T-helper 9 cell (primary cell): ENCODE measurements around the gene DOCK1.

Experiments used
- DNase-seq: peaks from one replicate; pipeline ENCODE4 v3.0.0-alpha.2; 2020

The DOCK1 gene

GRCh38 chr10:127370601-127371000, 465.4 kb downstream of the DOCK1 start:
- no peak for DNase-seq

DNA sequence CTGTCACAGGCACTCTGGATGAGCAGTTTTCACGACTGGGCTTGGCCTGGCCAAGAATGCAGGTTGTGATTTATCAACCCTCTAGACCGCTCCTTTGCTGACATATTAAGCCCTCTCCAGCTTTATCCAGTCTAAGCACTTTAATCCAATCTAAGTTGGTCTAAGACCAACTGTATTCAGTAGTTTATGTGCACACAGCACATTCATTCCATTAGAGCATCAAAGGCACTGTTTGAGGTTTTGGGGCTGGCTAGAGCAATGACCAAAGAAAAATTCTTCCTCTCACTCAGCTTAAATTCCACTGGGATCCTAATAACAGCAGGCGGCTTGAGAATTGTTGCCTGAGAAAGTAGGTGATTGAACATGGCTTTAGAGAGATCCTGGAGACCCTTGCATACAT, 467.1 kb downstream of the DOCK1 start:
- DNase-seq: no peak

GRCh38 chr10:127374074-127374680, 468.9 kb downstream of the DOCK1 start:
- DNase-seq: no peak

DNA sequence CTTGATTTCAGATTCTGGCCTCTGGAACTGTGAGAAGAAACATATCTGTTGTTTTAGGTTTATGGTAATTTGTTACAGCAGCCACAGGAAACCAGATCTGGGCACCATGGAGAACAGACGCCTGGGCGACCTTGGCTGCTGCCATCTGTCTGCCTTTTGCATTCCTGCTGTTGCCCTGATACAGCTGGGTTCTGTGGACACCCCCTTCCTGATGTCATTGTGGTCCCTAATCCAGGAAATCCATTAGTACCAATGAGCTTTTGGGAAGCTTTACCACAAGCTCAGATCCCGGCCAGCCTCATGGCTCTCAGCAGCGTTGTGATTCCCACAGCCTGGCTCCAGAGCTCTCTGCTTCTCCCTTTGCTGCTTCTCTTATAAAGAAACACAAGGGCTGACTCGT, 469.7 kb downstream of the DOCK1 start:
- no peak for DNase-seq

GRCh38 chr10:127375461-127375860, 470.2 kb downstream of the DOCK1 start:
- DNase-seq: no peak

DNA sequence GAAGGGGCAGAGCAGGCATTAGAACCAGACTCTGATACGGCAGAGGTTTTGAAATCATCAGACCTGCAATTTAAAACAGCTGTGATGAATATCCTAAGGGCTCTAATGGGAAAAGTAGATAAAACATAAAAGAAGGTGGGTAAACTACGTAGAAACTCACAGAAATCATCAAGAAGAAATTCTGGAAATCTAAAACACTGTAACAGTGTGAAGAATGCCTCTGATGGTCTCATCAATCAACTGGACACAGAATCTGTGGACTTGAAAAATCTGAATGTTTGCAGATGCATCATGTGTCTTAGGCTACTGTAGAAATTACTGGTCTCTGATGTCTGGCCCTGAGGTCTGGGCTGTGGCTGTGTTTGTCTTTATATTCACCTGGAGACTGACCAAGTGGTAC, 470.8 kb downstream of the DOCK1 start:
- no peak for DNase-seq

DNA sequence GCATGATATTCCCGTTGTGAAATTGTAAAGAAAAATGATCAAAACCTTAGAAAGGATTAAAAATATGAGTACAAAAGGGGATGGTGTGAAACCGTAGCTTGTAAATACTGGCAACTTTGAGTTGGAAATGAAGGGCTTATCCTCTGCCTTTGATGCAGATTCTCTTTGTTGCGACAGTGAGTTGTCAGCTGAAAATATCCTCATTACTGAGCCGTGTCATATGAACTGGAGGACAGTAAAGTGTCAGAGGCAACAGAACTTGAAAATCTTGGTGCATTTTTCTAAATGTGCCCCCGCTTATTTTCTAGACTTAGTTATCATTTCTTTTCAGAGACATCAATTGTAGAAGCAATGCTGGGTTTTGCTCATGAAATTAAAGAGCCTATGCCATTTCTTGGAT, 473.4 kb downstream of the DOCK1 start:
- no peak for DNase-seq

DNA sequence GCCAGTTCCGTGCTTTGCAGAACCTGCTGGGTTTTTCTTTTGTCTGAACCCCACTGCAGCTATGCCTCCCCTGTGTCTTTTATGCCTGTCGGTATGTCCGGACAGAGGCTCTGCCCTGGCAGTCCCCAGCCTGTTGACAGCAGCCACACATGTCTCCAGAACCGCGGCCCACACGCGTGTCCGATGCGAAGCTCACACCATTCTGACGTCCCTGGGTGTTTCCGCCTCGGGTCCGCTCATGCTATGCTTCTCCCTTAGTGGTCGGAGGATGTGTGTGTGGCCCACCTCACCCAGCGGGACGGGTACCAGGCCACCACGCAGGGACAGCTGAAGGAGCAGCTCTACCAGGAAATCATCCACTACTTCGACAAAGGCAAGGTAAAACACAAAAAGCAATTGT, 479.3 kb downstream of the DOCK1 start:
- no peak for DNase-seq

GRCh38 chr10:127385066-127385465, 479.8 kb downstream of the DOCK1 start:
- DNase-seq: no peak

GRCh38 chr10:127386606-127387327, 481.5 kb downstream of the DOCK1 start:
- DNase-seq: no peak

GRCh38 chr10:127391875-127392274, 486.6 kb downstream of the DOCK1 start:
- DNase-seq: no peak

GRCh38 chr10:127392351-127393235, 487.4 kb downstream of the DOCK1 start:
- no peak for DNase-seq

- DNase-seq: no peak
Measured at GRCh38 chr10:127398140-127398970, 493.1 kb downstream of the DOCK1 start.

DNA sequence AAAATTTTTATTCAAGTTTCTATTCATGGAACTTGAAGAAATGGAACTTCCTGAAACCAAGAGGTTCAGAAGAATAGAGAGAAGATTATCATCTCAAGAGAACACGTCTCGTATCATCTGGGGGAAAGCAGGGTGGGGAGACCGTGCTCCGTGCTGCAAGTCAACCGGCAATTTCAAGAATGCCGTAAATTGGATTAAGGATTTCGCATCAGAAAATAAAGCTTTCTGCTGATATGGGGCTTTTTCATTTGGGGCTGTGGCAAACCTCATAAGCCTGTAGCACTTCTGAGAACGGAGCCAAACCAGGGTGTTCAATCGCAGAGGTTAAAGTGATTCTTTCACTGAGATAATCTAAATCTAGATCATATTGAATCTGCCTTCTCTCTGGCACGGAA, 493.7 kb downstream of the DOCK1 start:
- DNase-seq: no peak

DNA sequence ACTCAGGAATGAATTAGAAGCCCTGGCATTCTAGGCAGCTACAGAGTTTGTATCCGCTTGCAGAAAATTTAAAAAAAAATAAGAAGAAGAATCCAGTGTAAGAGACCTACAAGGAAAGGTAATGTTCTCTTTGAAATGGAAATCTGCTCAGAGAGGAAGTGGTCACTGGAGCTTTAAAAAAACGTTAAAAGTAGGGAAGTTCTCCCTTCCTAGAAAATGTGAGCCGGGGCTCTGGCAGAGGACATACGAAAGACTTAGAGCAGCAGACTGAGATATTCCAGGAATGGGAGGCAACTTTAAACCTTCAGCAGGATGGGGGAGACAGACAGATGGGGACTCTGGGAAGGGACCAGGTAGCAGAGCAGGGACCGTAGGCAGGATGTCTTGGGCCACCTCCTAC, 494.4 kb downstream of the DOCK1 start:
- no peak for DNase-seq

GRCh38 chr10:127400216-127400615, 495.0 kb downstream of the DOCK1 start:
- DNase-seq: no peak

DNA sequence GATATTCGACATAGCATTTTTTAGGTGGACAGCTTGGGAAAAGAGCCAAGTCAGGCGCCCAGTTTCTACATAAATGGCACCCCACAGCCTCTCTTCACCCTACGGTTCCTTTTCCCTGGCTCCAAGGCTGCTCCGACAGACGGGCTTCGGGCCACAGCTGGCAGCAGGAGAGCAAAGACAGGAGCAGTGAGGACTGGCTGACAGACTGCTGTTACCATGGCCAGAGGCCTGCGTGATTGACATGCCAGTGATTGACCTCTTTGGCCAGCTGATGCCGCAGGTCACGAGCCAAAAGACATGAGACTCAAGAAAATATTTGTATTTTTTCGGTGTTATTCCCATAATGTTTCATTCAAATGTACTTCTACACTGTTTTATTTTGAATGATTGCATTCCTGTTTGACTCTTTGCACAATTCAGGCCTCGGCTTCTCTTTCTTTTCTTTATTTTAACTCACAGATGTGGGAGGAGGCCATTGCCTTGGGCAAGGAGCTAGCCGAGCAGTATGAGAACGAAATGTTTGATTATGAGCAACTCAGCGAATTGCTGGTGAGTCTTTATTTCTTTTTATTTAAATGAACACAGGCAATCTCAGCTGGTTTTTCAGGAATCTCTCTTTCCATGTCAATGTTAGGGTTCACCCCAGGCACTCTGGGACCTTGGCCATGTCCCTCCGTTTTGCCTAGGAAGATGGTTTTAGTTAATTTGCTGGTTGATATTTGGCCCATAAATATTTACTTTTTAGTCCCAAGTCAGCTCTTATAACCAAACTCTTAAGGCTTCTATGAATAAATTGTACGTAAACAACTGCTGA, 497.6 kb downstream of the DOCK1 start:
- no peak for DNase-seq

DNA sequence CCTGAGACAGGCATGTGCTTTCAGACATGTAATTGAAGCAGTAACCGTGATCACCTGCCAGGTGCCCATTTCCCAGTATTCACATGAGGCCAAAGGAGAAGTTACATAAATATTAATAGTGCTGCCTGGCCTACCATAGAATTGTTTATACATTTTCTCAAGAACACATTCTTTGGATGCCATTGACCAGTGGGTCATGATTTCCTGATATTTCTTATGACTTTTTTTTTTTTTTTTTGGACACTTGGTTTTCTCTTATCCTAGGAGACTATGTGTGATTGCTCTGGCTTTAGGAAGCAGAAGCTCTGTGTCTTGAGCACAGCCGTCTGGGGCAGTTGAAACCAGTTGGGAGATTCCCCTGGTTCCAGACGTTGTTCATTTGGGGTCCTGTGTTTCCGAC, 500.0 kb downstream of the DOCK1 start:
- DNase-seq: no peak

- DNase-seq: no peak
Measured at GRCh38 chr10:127406018-127406550, 500.9 kb downstream of the DOCK1 start.

- no peak for DNase-seq
Measured at GRCh38 chr10:127407551-127407950, 502.3 kb downstream of the DOCK1 start.

DNA sequence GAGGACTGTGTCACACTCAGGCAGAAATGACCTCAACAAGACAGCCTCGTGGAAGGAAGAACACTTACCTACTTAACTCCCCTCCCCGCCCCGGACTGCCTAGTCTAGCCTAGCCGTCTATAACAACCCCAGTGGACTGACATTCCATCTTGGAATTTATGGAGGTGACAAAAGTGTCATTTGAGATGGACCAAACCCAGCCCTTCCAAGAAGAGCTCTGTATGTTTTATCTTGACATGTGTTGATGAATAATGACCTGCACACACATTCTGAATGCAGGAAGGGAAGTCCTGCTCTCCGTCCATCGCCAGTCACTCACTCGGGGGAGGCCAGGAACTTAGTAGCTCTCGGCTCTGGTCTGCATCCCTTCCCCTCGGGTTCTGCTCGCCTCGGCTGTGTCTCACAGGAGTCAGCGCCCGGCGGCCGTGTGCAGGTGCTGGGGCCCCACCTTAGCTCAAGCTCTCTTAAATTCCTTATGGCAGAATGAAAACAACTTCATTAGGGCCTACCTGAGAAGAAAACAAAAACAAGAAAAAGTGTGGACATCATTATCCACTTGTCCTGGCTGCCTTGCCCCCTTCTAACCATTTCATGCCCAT, 503.0 kb downstream of the DOCK1 start:
- DNase-seq: no peak
